GM18498 (cell line): ENCODE results near the gene PEX3.
A peak's percentile ranks its signal among the peaks of the same experiment; 100 is the strongest.

Experiments
- ATAC-seq: cut with Tn5 transposase; IDR thresholded peaks from one replicate; pipeline ENCODE4 v1.9.1; 2021; ENCODE audit warnings: mild to moderate bottlenecking, moderate library complexity; ENCODE audit not compliant: unreplicated experiment

PEX3 gene, protein sequence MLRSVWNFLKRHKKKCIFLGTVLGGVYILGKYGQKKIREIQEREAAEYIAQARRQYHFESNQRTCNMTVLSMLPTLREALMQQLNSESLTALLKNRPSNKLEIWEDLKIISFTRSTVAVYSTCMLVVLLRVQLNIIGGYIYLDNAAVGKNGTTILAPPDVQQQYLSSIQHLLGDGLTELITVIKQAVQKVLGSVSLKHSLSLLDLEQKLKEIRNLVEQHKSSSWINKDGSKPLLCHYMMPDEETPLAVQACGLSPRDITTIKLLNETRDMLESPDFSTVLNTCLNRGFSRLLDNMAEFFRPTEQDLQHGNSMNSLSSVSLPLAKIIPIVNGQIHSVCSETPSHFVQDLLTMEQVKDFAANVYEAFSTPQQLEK

DNA sequence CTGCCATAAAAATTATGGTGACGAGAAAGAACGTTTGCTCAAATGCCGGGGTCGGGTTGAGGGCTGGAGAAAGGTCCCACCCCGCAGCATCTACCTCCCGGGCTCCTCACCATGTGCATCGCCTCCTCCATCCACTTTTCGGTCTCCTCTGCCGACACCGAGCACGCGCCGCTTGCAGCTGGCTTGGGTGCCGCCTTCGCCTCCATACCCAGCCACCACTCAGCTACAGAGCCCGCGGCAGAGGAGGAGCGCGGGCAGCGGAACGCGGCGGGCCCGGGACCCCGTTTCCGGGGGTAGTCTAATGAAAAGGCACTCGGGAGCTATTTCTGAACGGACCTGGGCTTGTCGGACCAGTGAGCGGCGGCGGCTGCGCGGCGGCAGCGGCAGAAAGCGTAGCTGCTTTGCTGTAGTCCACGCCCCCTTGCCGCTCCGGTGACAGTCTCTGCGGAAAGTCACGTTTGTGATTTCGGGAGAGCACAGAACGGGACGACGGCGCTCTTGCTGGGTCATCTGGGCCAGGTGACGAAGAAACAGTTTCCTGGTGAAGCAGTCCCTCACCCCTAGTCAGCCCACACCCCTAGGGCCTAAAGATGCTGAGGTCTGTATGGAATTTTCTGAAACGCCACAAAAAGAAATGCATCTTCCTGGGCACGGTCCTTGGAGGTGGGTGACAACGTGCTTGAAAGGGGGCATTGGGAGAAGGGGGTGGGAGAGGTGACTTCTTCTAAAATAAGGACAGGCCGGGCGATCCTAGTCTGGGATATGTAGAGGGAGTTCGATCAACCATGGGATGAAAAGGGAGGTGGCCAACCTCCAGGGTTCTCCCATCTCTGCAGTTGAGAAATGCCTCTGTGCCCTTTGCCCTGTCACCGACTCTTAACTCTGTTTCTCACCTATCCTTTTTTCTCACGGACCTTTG lies at the start of gene PEX3, which contains the start of gene ADAT2:
Gene PEX3, plus strand, starts transcription at position 353 of the 919 bp plus-strand sequence. Its CDS starts 238 bp downstream, at position 591.
Gene ADAT2, minus strand, starts transcription at position 243 of the 919 bp plus-strand sequence. Its CDS starts 37 bp downstream, at position 206.
- ATAC-seq = peak; percentile 97

DNA sequence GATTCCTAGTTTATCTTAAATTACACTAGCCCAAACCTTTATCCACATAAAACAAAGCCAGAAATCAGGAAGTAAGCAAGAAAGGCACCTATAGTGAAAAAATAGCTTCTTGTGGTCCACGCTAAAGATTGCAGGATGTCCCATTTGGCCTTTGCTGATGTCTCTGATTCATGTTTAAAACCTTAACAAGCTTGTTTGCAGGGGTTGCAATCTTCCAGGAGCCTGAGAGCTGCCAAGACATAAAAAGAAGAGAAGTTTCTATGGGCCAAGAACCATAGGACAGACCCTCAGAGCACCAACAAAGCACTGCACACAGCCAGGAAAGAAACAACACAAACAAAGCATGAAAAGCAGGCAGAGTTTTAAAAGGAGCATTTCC lies 49.5 kb upstream of the PEX3 start:
- ATAC-seq = no peak

DNA sequence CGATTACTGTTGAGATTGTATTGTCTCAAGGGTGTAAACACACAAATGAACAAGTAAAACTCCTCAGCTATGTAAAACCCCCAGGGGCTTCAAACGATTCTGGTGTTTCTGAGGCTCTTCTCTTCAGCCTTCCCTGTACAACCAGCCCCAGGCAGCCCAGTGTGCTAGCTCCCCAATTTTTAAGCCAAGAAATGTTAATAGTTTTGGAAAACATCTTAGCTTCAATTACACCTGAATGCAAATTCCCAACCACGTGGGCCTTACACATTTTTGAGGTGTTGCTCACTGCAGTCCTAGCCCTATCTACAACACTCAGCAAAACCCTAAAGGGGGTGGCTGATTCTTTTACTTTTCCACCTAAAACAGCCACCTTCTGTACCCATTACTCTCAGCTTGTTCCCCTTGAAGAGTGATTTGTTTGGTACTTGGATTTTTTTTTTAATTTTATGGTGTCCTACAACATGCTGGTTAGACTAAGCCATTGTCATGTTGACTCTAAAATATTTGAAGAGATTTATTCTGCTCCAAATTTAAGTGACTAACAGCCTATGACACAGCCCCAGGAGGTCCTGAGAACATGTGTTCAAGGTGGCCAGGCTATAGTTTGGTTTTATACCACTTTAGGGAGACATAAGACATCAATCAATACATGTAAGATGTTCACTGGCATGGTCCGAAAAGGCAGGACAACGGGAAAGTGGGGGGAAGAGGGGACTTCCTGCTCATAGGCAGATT lies 48.8 kb upstream of the PEX3 start:
- ATAC-seq = no peak

DNA sequence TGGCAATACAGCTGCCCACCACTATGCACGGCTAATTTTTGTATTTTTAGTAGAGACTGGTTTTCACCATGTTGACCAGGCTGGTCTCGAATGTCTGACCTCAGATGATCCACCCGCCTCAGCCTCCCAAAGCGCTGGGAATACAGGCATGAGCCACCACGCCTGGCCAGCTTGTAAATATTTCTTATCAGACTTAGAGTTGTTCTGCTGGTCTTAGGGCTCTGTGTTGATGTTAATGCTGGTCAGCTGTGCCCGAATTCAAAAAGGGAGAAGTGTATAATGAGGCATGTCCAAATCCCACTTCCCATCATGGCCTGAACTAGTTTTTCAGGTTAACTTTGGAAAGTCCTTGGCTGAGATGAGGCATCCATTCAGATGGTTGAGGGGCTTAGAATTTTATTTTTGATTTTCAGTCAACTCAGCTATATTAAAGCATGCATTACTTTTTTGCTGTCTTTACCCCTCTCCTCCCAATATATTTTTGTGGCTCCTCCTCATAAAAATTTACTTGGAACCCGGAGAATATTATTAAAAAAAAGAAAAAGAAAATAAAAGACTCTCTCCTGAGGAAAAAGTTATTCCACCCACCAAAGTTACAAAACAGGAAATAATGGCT lies 47.8 kb upstream of the PEX3 start:
- ATAC-seq = no peak

DNA sequence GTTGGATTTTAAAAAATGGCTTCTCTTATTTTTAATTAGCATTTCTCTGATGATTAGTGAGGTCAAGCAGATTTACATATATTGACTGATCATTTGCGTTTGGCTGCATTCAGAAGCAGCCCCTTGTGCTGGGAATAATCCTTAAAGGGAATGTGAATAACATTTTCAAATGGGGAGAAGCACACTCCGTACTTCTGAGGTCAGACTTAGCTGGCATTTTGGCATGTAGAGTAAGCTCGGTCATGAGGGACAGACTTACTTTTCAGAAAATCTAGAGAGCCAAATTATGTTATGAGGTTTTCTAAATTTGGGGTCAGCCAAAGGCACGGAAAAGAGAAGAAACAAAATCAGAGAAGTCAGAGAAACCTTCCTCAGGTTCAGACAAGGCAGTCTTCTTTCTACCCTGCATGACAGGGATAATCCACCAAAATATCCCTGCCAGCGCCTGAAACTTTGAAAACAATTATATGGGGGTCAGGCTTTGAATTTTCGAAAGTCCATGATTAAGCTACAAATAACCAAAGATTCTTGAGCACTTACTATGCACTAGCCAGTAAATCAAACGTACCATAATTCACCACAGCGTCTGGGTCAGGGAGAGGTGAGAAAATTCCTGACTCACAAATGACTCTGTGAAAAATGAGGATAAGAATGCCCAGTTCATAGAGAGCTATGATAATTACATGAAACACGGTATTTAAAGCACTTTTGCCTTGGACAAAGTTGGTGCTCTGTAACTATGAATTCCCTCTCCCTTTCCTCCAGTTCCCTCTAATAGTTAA lies 45.0 kb upstream of the PEX3 start:
- ATAC-seq = no peak

DNA sequence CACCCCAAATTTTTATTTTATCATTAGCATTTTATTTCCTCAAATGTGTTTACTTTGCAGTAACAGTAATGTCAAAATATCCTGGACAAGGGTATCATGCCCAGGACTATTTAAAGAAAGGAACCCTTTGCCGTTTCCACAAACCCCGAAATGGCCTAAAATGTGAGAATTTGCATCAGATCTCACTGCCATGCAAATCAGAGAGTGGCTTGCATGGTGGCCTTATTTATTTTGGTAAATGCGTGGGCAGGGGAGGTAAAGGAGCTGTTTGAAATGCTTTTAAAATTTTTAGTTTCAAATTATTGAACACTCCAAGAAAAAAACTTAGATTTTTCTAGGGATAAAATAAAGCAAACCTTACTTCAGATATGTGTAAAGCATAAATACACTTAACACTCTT lies 43.9 kb upstream of the PEX3 start:
- peak; percentile 74 for ATAC-seq

DNA sequence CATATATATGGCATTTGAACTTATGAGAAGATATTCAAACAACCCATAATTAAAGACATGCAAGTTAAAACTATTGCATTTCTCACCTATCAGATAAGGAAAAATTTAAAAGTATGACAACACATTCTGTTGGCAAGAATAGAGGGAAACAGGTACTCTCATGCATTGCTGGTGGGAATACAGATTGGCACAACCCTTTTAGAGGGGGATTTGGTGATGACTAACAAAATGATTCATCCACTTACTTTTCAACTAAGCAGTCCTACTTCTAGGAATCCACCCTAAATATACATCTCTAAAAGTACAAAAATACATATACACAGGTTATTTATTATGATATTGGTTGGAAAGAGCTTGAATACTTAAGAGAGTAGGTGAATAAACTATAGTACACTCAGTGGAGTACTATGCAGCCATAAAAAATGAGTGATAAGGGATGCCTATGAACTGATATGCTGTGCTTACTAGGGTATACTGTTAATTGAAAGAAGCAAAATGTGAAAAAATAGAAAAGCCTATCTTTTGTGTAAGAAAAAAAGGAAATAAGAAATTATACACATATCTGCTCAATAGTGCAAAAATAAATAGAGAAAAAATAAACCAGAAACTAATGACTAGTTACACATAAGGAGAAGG lies 42.3 kb upstream of the PEX3 start:
- no peak for ATAC-seq

DNA sequence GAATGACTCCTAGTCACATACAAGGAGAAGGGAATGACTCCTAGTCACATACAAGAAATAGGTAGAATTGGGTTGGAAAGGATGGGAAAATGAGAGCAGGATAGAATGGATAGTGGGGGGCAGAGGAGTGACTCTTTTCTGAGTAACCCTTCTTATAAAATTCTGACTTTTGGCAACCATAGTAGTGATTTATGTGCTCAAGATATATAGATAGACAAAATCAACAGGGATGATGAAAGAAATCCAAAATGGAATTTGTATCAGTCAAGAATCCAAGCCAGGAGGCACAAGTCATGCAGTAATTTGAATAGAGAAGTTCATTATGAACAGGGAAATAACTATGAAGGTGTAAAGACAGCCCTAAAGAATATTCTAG lies 41.8 kb upstream of the PEX3 start:
- ATAC-seq = no peak

DNA sequence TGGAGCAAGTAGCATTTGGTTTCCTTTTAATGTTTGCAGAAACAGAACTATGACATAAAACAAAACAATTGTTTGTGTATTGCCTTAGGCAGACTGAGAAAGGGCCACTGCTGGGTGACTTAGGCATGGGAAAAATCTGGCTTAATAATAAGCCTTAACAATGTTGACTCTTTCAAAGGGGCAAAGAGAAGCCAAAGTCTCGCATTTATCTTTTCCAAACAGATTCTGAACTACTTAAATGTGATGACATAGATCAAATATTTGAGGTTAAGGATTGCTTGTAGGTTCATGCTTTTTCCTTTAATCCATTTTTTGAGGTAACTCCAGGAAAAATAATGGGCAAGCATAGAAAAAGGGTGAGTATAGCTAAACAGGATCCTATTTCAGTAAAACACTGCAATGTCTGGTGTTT lies 39.7 kb upstream of the PEX3 start:
- ATAC-seq = no peak

DNA sequence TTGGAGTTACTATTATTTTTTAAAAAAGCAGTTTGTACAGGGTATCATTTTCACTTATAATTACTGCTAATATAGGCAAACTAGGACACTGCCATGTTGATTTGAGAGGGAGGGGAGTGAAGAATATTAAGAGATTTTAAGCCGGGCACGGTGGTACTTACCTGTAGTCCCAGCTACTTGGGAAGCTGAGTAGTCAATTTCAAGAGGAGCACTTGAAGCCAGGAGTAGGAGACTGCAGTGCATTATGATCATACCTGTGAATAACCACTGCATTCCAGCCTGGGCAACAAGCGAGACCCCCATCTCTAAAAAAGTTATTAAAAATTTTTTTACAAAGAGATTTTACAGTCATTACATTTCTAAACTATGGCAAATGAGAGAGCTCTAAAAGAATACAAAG lies 35.8 kb upstream of the PEX3 start:
- ATAC-seq = no peak

DNA sequence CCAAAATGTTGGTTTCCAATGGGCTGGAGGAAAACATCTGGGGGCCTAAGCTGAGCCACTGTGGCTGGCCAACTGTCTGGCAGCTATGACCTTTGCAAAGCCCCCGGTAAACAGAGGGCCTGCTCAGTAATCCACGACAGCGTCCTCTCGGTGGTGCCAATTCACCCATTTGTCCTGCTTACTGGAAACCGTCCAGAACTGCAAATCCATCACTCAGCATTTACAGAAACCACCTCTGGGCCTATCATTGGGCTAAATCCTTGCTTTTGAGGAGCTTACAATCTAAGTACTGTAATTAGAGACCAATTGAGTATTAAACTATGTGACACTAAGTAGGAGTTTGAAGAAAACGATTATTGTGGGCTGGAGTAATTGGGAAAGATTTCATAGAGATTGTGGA lies 31.1 kb upstream of the PEX3 start:
- ATAC-seq = no peak

DNA sequence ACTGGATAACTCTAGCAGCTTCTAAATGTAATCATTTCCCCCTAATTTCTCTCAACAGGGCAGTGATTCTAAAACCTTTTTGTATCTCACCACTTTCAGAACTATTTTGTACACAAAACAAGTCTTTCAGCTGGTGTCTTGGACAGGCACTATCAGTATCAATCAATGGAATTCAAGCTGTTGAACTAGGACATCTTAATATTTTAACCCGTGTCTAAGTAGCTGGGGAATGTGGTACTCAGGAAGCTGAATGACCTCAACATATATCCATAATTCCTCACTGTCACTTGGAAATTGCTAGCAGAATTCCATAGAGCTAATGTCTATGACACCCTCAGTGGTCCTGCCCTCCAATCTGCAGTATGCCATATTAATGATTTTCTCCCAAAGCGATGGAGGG lies 24.6 kb upstream of the PEX3 start:
- no peak for ATAC-seq

DNA sequence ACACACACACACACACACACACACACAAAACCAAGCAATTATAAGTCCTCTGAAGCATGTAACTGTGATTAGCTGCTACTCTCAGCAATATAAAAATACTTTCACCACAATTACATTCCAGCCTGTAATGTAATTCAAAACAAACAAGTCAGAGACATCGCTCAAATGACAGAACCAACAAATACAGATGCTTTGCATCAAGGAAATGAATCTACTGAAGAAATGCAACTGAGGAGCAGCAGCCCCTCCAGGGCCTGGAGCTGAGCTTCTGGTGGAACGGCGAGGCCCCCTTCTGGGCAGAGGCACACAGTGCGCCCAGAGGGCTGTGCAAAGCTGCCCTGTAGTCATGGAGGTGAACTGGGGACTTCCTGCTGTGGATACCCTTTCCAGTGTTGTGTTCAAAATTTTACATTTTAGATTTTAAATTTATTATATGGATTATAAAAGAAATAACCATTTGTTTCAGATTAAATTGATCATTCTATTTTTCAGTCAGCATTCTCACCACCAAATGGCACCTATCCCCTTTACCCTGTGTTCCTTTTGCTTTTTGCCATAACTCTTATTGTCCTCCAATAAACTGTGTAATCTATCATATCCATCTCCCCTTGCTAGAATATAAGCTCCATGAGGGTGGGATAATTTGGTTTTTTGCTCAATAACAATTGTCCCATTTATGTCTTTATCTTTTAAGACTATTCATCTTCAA lies 23.3 kb upstream of the PEX3 start:
- ATAC-seq = peak; percentile 100

DNA sequence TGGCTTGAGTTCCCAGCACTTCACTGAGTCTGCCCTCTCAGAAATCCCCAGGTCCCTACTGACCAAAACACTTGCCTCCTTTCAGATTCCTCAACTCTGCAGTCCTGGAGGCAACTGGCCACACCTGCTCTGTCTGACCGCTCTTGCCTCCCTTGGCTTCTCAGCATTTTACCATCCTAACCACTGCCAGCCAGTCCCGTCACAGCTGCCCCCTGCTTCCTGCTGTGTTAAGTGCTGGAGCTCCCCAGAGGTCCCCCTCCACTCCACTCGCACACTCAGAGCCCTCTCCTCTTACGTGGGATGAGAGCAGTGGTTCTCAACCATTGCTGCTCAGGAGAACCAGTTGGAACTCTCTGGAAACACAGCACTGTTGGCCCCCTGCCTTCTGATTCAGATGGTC lies 20.6 kb upstream of the PEX3 start:
- ATAC-seq = no peak

DNA sequence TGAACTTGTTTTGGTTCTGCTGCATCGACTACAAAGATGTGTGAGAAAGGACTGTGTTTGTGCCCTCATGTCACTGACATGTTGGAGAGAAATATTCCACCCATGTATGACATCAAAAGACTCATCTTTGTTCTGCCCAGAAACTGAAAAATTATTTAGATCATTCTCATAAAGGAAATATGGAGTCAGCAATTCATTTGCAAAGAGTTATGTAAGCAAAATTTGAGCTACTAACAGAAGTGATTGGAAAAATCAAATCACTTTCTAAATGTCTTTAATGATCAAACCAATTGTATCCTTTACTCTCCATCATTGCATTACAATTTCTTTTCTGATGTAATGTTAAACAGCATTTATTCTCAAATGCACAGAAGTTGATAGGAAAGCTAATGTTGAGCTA lies 19.4 kb upstream of the PEX3 start:
- ATAC-seq = no peak

DNA sequence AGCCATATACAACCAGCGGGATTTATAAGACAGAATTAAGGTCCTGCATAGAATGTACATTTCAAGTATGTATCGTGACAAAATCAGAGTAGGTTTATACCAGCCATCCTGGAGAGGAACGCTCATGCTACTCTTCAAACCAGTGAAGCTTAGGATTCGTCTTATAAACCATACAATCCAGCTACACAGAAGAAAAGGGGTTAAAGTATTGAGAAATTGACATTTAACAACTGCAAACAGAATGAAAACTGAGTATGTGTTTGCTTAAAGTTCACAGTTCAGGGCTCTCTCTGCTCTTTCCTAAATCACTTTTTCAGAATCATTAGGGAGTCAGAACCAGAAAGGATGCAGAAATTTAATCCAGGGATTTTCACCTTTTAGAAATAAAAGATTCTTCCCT lies 18.0 kb upstream of the PEX3 start:
- no peak for ATAC-seq

DNA sequence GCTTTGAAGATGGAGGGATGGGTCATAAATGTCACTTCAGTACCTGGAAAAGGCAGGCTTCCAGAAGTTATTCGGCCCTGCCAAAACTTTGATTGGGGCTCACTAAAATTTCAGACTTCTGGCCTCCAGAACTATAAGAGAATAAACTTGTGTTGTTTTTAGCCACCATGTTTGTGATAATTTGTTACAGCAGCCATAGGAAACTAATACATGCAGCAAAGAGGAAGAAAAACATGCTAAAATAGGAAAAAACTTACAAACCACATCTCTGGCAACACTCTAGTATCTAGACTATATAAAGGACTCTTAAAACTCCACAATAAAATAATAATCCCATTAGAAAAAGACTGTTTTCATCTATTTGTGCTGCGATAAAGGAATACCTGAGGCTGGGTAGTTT lies 9.6 kb upstream of the PEX3 start:
- ATAC-seq = no peak

DNA sequence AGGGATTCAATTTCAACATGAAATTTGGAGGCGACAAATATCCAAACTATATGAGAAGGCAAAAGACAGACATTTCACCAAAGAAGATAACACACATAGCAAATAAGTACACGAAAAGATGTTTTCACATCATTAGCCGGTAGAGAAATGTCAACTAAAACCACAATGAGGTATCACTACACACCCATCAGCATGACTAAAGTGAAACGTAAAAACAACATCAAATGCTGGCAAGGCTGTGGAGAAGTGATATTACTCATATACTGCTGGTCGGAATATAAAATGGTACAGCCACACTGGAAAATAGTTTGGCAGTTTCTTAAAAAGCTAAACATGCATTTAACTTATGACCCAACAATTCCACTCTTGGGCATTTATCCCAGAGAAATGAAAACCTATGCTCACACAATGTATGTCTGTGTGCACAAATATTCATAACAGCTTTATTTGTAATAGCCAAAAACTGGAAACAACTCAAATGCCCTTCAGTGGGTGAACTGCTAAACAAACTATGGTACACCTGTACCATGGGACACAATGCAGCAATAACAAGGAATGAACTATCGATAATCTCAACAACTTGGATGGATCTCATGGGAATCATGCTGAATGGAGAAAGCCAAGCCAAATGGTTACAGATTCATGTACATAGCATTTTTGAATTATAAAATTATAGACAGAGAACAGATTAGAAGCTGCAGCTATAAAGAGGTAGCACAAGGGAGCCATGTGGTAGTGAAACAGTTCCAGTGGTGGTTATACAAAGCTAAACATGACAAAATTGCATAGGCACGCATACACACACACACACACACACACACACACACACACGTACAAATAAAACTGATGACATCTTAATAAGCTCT lies 8.7 kb upstream of the PEX3 start:
- ATAC-seq = no peak
